ENCODE measurements around the gene CNN2.

CNN2 gene

GRCh38 chr19:1065606-1066109 lies 39.2 kb downstream of the CNN2 start:
- no peak for DNase-seq (ENCODE audit: low read depth)

- no peak for DNase-seq (ENCODE audit: low read depth)
Observed at GRCh38 chr19:1066251-1066747, 39.9 kb downstream of the CNN2 start.

GRCh38 chr19:1066748-1067340 lies 40.4 kb downstream of the CNN2 start, which contains the start of gene ARHGAP45:
Gene ARHGAP45 (plus strand): TSS chr19:1067167. CDS start chr19:1067406, 239 bp downstream.
- peak; percentile 63 for DNase-seq (ENCODE audit: low read depth)

- no peak for DNase-seq (ENCODE audit: low read depth)
Observed at GRCh38 chr19:1067341-1067957, 41.0 kb downstream of the CNN2 start.

- peak; percentile 61 for DNase-seq (ENCODE audit: low read depth)
Observed at GRCh38 chr19:1068009-1069001, 41.9 kb downstream of the CNN2 start.

- DNase-seq (ENCODE audit: low read depth) = no peak
Observed at GRCh38 chr19:1069009-1069779, 42.8 kb downstream of the CNN2 start.

- no peak for DNase-seq (ENCODE audit: low read depth)
Observed at GRCh38 chr19:1070576-1070930, 44.1 kb downstream of the CNN2 start.

- no peak for DNase-seq (ENCODE audit: low read depth)
Observed at GRCh38 chr19:1070931-1071791, 44.8 kb downstream of the CNN2 start.

GRCh38 chr19:1072371-1073015 lies 46.1 kb downstream of the CNN2 start:
- no peak for DNase-seq (ENCODE audit: low read depth)

- no peak for DNase-seq (ENCODE audit: low read depth)
Observed at GRCh38 chr19:1073063-1073955, 46.9 kb downstream of the CNN2 start.

GRCh38 chr19:1073956-1074517 lies 47.6 kb downstream of the CNN2 start:
- DNase-seq (ENCODE audit: low read depth) = no peak

GRCh38 chr19:1074544-1075283 lies 48.3 kb downstream of the CNN2 start:
- DNase-seq (ENCODE audit: low read depth) = peak; percentile 98

- DNase-seq (ENCODE audit: low read depth) = no peak
Observed at GRCh38 chr19:1076046-1076386, 49.6 kb downstream of the CNN2 start.

GRCh38 chr19:1076951-1077350 lies 50.5 kb downstream of the CNN2 start:
- peak; percentile 83 for DNase-seq (ENCODE audit: low read depth)

GRCh38 chr19:1079566-1080111 lies 53.2 kb downstream of the CNN2 start:
- DNase-seq (ENCODE audit: low read depth) = no peak

- DNase-seq (ENCODE audit: low read depth) = no peak
Observed at GRCh38 chr19:1080360-1081161, 54.2 kb downstream of the CNN2 start.

All from stimulated activated CD8-positive, alpha-beta memory T cell treated with anti-CD3 and anti-CD28 coated beads, Interleukin-12 subunit alpha, Interleukin-12 subunit beta, amount 100 ng/mL, for 1 hour (primary cell).